A549 treated with ZK216348 at 1 μM for 4 hours (cell line): Measurements from ENCODE around the gene EPHB6. TPM values are rescaled to one million over a fixed set of nuclear protein-coding genes. Genes with fewer than 3 reads are reported as not detected.

Experiments used
- total RNA-seq: library from RNA; stranded (reverse); fragments of 200-300 nt; extraction: Qiagen RNA extraction; gene quantifications from 5 replicates; pipeline ENCODE4 v1.2.3, GENCODE V29; 2022; ENCODE audit warnings: low read depth

The EPHB6 gene, protein sequence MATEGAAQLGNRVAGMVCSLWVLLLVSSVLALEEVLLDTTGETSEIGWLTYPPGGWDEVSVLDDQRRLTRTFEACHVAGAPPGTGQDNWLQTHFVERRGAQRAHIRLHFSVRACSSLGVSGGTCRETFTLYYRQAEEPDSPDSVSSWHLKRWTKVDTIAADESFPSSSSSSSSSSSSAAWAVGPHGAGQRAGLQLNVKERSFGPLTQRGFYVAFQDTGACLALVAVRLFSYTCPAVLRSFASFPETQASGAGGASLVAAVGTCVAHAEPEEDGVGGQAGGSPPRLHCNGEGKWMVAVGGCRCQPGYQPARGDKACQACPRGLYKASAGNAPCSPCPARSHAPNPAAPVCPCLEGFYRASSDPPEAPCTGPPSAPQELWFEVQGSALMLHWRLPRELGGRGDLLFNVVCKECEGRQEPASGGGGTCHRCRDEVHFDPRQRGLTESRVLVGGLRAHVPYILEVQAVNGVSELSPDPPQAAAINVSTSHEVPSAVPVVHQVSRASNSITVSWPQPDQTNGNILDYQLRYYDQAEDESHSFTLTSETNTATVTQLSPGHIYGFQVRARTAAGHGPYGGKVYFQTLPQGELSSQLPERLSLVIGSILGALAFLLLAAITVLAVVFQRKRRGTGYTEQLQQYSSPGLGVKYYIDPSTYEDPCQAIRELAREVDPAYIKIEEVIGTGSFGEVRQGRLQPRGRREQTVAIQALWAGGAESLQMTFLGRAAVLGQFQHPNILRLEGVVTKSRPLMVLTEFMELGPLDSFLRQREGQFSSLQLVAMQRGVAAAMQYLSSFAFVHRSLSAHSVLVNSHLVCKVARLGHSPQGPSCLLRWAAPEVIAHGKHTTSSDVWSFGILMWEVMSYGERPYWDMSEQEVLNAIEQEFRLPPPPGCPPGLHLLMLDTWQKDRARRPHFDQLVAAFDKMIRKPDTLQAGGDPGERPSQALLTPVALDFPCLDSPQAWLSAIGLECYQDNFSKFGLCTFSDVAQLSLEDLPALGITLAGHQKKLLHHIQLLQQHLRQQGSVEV
- total RNA-seq, result 0.17 to 1.2 TPM (median 0.32 TPM) in 5 replicates

DNA sequence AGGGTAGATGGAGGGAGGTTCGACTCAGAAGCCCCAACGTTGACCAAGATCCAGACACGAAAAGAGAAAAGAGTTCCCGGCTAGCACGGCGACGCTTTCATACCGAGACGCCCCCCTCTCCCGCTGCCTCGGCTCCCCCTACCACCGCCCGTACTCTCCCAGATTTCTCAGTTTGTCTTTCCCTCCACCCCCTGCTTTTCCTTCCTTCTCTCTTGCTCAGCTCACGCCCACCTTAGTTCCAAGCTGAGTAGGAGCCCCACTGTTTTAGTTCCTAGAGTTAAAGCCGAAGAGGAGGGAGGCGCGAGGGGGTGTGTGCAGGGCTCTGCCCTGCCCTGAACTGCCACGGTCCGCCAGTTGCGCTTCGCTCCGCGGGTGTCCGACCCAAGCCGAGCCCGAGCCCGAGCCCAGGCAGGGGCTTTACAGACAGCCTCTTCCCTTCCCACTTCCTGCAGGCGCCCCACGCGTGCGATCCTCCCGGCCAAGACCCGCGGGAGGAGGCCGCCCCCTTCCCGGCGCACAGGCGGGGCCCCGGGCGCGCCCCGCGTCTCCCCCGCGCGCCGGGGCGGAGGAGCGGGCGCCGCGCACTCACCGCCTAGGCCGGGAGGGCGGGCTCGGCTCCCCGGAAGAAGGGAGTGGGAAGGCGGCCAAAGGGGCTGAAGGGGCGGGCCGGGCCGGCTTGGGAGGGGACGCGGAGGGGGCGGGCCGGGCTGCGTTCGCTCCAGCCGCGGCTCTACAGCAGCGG is at the start of gene EPHB6:
Gene EPHB6, plus strand, starts transcription at position 705 of the 742 bp plus-strand sequence. CDS start 8,152 bp downstream, outside the sequence.

DNA sequence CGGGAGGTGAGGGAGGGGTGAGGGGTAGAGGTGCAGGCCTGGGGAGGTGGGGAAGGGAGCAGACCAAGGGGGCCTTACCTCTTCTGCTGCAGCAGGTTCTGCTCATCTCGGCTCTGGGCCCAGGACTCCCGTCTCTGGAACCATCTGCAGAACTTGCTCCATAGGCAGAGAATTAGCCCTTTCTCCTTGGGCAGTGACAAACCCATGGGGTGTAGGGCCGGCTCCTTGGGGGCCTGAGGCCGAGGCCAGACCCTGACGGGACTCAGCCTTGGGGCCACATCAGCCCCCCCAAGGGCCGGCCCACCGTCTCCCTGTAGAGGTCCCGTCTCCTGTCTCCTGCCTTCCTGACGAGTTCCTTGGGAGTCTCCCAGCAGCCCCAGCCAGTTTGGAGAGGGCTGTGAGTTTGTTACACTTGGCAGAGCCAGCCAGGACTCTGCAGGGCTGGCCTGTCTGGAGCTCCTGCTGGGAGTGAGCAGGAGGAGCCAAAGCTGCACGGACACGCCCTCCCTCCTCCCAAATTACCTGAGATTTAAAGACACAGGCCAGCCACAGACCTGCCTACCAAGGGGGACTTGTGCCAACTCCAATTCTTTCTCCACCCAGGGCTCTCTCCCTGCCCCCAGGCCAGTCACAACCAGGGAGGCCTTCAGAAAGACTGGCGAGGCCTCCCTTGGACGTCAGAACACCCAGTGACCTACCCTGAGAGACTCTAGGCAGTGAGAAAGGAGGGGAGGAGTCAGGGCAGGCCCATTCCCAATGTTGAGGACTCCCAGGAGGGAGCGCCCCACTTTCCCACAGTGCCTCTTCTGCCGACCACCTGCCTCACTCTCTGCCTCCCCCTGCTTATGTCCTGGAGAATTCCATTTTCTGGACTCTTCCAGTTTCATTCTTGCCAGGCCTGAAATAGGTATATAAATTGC is 30.7 kb downstream of the EPHB6 start, which contains the start of gene TRPV6:
Gene TRPV6, minus strand, starts transcription at position 435 of the 920 bp plus-strand sequence.

Other genes starting within 250 kb of the EPHB6 start
- gene PRSS1, start 105.6 kb upstream of the EPHB6 start, total RNA-seq, result not detected in 5 replicates
- not detected in 5 replicates for gene PRSS2, start 84.1 kb upstream of the EPHB6 start, total RNA-seq
- not detected in 5 replicates for gene TRPV6, start 30.7 kb downstream of the EPHB6 start, total RNA-seq
- not detected in 5 replicates for gene TRPV5, start 78.7 kb downstream of the EPHB6 start, total RNA-seq
- not detected in 5 replicates for gene LLCFC1, start 84.4 kb downstream of the EPHB6 start, total RNA-seq
- gene KEL, start 107.3 kb downstream of the EPHB6 start, total RNA-seq, result 0.05 TPM in 1 of 5 replicates, not detected in the others
- not detected in 5 replicates for gene OR9A2, start 172.1 kb downstream of the EPHB6 start, total RNA-seq
- not detected in 5 replicates for gene OR6V1, start 197.3 kb downstream of the EPHB6 start, total RNA-seq